HL-60/S4 treated with retinoic acid at 250 ng/mL for 4 days and 3 days (cell line): ENCODE data around the gene SNRNP200.

Experiments
- in situ Hi-C: fragments of 300-500 bp; cut with MboI; formaldehyde crosslinking; loops from 2 replicates; pipeline ENCODE4 v1.7.0; 2022; ENCODE audit warnings: low sequenced_read_pairs

The SNRNP200 gene

DNA sequence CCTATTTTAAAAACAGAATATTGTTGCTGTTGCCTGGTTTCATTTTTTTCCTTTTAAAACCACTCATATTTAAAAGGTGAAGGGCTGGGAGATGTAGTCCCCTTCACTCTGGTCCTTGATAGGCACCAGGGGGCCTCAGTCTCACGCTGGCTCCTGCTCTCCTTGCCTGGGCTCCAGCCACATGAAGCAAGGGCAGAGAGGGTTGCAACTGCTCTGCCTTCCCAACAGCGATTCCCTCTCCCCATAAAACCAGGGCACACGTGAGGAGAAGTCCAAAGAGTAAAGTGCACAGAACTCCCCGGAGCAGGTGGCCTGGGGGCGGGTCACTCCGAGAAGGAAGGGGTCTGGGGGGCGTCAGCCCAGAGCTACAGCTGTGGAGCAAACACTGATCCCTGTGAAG lies 52.3 kb downstream of the SNRNP200 start:
- in situ Hi-C loops, result no loop called here

DNA sequence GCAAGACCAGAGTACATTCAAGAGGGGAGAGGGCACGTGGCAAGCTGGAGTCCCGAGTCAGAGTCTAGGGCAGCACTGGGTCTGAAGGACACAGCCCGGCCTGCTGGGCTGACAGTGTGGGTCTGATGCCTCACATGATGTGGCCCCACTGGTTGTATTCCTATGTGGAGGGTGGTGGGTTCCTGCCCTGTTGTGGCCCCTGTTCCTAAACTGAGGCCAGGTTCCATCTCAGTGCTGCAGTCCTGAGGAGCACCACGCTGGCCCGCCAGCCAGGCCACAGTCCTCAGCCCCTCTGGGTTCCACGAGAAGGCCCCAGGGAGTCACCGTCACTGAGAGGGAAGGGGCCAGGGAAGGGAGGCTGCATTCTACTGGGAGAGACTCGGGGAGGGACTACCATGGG lies 52.8 kb downstream of the SNRNP200 start:
- in situ Hi-C loops, result no loop called here

DNA sequence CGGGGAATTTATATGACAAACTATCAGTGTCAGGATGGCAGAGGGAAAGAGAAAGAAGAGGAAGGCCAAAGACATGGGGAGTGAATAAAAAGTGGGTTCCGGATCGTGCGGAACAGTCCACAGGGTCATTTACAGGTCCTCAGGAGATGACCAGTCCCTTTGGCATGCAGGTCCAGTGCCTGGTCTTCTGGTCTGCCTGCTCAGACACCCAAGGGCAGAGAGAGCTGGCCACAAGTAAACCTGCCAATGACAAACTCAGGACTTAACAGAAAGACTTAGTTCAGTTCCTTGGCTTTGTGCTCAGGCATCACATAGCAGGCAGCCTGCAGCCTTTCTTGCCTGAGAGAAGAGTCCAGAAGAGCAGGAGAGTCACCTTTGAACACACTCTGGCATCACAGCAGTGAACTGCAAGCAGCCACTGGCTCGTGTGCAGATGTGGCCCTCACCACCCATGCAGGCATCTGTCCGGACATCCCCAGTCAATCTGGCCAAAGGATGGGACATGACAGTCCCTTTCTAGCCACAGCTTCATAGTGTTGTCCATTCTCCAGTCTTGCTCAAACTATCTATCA lies 53.5 kb downstream of the SNRNP200 start:
- in situ Hi-C loops, result no loop called here

DNA sequence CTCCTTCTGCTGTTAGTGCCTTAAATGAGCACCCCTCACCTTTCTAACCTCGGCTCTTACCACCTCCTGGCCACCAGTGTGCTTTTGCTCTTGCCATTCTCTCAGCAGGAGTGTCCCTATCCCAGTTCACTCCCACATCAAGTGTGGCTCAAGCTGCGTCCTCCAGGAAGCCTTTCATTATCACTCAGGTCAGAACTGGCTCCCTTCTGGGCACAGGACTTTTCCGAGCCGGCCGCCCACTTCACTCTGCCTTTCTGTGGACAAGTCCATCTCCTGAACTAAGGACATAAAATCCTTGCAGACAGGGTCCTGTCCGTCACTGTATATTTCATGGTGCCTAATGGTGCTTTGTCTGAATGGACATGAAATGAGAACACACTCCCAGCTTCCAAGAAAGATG lies 55.2 kb downstream of the SNRNP200 start:
- in situ Hi-C loops, result no loop called here

DNA sequence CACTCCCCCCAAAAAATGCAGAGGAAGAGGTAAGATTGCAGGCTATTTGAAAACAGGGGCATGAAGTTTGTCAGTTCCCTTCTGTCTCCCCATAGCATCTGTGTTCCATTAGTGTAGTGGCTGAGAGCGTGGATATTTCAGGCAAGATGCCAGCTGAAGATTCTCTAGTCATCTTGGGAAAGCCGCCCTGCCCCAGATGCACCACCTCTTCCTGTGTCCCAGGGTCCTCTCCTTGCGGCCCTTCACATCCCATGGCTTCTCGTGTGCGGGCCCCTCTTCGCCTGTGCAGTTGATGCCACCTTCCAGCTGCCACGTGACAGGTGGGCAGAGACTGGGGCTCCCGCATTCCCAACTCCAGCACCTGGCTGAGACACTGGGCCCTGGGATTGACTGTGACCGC lies 55.7 kb downstream of the SNRNP200 start:
- in situ Hi-C loops, result no loop called here

DNA sequence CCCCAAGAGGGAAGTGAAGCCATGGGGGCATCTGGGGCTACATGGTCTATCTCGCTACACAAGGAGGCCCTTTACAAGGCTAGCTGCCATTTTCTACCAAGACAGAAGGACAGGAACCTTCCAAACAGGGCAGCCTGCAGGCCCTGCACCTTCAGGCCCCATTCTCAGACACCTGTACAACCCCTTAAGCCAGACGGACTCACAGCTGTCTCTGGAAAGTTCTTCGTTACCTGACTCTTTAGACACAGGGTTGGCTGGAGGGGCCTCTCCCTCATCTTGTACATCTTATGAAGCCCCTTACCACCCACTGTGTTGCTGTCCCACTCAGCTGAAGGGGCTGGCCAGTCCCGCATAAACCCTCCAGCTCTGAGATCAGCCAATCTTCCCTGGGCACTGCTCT lies 56.7 kb downstream of the SNRNP200 start:
- in situ Hi-C loops, result no loop called here

DNA sequence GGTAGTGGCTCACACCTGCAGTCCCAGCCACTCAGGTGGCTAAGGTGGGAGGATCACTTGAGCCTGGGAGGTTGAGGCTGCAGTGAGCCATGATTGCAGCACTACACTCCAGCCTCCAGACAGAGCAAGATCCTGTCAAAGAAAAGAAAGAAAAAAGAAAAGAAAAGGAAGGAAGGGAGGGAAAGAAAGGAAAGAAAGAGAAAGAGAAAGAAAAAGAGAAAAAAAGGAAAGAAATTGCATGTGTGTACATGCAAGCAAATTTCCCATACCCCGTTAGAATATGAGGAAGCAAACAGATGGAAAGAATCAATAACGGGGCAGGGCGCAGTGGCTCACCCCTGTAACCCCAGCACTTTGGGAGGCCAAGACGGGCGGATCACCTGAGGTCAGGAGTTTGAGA lies 57.5 kb downstream of the SNRNP200 start:
- in situ Hi-C loops, result no loop called here

DNA sequence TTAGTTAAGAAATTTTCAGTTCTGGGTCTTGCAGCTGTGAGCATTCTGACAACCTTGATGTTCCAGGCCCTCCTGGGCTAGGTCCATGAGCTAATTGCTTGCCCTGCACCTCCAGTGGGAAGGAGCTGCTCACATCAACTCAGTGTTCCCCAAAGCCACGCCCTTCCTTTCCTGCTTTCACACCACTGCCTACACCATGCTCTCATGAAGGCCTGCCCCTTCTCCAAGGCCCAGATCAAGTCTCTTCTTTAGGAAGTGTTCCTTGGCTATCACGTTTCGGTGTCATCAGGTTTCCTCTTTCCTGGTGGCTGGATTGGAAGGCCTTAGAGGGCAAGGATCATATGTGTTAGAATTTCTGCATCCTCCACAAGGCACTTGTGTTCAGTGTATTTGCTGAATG lies 58.3 kb downstream of the SNRNP200 start:
- in situ Hi-C loops, result no loop called here

DNA sequence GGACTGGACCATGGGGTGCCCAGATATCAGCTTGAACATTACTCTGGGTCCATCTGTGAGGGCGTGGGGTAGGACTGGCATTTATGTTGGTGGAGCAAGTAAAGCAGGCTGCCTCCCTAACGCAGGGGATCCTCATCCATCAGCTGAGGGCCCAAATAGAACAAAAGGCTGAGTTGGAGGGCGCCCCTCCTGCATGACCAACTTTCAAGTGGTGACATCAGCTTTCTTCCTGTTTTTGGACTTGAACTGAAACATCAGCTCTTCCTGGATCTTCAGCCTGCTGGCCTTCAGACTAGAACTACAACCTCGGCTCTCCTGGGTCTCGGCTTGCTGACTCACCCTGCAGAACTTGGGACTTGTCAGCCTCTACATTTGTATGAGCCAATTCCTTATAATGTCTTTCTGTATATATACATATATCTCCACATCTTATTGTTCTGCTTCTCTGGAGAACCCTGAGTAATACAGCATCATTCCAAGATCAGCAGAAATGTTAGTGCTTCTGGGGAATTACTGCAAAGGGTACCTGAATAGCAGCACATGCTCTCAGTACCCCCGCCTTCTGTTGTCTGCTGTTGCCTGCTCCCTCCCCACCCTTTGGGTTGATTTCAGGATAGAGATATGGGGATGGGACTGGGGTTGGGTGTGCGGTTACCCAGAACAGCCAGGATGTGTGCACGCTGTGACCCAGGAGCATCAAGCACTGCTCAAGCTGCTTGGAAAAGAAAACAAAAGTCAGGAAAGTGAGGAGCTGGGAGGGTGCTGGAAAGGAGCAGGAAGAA lies 59.5 kb downstream of the SNRNP200 start:
- in situ Hi-C loops, result no loop called here

DNA sequence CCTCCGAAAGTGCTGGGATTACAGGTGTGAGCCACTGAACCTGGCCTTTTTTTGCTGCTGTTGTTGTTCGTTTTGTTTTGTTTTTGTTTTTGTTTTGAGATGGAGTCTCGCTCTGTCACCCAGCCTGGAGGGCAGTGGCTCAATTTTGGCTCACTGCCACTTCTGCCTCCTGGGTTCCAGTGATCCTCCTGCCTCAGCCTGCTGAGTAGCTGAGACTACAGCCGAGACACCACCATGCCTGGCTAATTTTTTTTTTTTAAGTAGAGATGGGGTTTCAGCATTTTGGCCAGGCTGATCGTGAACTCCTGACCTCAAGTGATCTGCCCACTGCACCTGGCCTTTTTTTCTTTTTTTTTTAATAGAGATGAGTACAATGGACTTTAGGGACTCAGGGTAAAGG lies 61.5 kb downstream of the SNRNP200 start:
- in situ Hi-C loops, result no loop called here

DNA sequence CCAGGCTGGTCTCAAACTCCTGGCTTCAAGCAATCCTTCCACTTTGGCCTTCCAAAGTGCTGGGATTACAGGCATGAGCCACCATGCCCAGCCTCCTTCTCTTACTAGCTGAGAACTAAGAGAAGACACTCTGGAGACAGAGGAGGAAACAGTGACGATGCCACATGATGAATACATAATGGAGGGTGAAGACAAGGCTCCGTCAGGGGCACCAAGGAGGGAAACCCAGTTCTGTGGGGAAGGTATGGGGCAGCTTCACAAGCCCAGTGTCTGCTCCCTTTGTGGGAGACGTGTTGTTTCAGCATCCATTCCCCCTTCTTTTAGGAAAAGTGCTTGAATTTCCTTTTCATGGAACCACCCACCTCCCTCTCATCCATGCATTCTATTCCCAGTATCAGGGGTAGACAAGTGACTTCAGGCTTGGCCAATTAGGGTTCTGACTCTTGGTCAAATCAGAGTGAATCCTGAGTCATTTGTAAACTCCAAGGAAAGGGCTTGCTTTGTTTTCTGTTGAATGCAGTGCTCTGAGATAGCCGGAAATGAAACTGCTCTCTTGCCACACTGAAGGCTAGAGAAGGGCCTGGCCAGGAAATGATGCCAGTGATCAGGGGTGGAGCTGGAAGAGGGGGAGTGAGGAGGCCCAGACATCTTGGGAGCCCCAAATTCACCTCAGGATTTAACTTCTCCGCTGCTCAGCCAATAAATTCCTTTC lies 63.3 kb downstream of the SNRNP200 start:
- in situ Hi-C loops, result no loop called here

DNA sequence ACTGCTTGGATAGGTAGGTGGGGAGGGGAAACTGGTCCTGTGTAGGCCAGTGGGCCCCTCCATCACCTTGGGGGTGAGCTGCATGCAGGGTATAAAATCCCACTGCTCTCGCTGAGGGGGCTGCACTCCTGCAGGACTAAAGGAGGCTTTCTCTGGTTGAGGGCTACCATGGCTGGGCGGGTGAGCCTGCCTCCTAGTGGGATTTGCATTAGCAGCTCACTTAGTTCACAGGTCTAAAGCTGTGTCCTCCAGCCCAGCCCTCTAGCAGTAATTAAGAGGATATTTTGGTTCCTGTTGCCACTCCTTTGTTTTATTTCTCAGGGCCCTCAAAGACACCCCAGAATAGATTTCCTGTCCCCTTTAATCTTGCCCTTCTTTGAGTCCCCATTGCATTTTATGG lies 64.1 kb downstream of the SNRNP200 start:
- in situ Hi-C loops, result no loop called here

DNA sequence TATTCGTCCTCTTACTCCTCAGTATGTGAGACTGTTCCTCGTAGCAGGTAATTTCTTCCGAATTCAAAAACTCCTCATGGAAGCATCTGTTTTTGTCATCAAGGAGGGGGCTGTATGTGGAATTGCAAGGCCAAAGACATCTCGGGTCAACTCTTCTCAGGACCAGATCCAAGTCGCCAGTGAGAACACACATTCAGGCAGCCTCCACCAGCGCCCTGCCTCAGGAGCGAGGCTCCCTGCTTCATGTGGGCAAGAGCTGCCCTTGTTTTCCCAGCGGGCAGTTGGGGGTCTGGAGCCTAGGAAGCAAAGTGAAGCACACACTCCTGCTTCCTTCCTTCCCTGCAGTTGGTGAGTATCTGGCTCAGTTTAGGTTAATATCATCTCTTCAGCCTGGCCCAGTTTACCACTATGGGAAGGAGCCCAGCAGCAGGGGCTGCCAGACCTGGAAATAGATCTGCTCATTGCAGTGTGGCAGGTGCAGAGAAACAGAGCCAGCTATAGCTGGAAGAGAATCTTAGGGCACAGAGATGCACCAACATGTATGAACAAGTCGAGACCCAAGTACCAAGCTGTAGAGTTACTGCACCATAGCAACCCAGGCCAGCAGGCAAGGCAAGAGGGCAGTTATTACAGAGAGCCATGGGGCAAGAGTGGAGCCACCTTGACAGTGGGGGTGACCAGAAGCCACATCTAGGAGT lies 64.9 kb downstream of the SNRNP200 start:
- in situ Hi-C loops, result no loop called here

DNA sequence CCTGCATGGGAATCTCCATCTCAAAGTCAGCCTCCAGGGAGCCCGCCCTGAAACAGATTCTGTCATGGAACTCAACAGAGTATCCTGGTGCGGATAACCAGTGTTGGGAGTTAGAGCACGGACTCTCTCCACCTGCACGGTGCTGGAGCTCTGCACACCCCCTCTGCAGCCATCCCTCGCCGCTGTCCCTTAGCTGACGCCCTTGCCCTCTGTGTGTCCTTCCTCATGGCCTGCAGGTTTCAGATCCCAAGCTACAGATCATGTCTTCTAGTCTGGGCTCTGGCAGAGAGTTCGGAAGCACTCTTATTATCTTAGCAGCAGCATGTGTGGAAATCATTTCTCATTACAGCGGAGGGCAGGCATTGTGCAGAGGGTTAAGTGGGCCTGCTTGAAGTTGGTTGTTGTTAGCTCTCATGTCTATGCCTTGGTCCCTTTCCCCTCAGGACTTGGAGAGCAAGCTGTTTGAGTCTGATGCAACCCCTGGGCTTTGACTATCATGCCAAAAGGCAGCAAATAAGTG lies 65.5 kb downstream of the SNRNP200 start:
- in situ Hi-C loops, result no loop called here

DNA sequence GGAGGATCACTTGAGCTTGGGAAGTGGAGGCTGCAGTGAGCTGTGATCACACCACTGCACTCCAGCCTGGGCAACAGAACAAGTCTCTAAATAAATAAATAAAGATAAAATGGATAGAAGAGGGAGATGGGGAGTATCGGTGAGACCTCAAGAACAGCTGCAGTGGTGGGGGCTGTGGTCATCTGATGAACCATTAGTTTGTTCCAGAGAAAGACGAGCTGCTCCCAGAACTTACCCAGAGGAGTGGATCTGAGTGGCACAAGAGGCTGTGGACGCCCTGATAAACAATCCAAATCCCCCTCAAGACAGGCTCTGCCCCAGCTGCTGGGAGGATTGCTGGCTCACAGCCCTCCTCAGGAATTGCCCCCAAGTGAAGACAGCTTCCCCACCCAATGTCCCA lies 66.3 kb downstream of the SNRNP200 start:
- in situ Hi-C loops, result no loop called here

DNA sequence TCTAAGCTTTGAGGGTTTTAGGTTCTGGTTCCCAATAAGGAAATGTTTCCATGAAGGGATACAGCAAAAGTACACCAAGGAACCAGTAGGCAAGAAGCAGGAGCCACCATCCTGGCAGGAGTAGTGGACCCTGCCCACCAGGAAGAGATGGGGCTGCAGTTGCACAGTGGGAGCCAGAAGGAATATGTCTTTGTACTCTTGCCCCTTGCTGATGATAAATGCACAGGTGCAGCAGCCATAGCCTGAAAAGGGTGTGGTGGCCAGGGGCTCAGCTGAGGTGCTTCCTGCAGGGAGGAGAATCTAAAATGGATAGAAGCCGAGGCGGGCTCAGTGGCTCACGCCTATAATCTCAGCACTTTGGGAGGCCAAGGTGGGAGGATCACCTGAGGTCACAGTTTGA lies 67.1 kb downstream of the SNRNP200 start:
- in situ Hi-C loops, result no loop called here

DNA sequence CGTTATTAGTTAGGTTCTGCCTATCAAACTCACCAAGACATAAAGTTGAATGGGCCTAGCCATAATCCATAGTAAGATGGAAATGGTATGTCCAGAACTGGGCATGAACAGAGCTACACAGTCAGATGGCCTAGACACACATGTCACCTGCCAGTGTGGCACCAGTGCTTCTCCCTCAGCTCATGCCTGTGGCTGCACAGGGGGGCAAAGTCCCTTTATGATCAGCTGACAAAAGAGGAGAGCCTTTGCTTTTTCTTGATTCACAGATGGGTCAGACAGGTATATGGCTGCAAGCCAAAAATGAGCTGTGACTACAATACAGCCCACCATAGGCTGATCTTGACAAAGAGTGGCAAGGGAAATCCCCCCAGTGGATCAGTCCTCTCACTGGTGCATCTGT lies 68.5 kb downstream of the SNRNP200 start:
- in situ Hi-C loops, result no loop called here

DNA sequence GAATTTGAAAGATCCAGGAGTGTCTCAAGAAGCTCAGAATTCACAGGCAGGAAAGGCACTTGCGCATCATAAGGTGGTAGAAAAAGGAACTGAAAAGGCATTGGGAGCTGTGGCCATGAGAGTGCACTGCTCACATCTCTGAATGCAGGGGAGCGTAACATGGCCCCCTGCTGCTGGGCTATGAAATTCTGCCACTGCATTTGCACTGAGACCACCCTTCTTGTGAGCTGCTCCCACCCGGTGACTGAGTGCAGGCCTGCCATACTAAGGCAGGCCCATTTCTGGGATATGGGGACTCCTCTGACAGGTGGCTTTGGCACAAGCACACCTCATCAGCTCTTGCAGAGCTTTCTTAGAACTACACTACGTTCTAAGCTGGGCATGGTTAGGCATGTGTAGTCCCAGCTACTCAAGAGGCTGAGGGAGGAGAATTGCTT lies 71.4 kb downstream of the SNRNP200 start:
- in situ Hi-C loops, result no loop called here

DNA sequence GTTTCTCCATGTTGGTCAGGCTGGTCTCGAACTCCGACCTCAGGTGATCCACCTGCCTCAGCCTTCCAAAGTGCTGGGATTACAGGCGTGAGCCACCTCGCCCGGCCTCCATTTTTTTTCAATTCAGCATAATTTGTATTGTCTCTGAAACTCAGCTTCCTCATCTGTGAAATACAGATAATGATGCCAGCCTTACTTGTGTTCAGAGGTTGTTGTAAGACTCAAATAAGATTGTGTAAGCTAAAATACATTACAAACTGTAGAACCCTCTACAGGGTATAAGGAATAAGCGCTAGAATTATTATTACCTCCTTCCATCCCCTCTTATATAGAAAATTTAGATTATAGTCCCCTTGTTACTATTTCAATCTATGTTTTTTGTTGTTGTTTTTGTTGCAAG lies 71.9 kb downstream of the SNRNP200 start:
- in situ Hi-C loops, result no loop called here

DNA sequence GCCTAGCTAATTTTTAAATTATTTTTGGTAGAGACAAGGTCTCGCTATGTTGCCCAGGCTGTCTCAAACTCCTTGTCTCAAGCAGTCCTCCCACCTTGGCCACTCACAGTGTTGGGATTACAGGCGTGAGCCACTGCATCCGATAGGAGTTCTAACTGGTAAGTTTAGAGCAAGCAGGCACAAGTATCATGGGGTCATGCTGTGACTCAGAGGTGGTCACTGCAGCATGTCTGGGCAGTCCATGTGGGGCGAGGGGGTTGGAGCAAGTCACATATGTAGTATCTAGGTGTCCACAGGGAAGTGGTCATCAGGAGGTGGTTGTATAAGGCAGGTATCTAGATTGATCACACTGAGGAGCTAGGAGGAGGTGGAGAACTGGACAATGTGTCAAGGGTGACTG lies 74.0 kb downstream of the SNRNP200 start:
- in situ Hi-C loops, result no loop called here

DNA sequence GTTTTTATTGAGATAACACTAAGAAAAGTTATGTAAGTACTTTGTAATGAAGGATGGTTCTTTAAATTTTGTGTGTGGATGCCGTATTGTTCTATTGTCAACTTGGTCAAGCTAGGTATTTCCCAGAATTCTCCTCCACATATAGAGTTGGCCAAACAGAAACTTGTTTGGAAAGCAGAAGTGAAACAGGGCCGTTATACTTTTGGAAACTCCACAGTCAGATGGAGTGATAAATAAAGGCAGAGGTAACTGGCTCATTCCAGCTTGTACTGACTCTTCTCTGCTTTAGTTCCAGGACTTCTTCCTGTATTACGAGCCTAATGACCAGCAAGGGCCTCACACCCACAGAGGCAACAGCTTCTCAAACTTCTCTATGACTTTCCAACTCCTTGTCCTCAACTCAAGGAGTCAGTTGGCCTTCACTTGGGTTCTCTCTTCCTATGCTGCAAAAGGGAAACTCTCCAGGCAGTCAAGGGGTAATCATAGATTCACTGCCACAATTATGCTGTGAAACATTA lies 80.3 kb downstream of the SNRNP200 start:
- in situ Hi-C loops, result no loop called here
